ENCODE measurements around the gene GRB14.

DNA sequence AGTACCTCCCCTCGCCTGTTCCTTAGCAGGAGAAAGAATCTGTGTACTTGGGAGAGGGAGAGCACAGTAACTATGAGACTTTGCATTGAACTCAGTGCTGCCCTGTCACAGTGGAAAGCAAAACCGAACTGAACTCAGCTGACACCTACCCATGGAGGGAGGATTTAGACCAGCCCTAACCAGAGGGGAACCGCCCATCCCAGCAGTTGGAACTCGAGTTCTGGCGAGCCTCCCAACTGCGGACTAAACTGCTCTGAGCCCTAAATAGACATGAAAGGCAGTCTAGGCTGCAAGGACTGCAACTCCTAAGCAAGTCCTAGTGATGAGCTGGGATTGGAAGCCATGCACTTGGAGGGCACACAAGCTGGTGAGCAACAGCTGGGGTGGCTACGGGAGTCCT is 110.4 kb downstream of the GRB14 start:
- TF ChIP-seq POLR2A (IDR thresholded peaks at IDR 0.05) (no peak), CTCF (IDR thresholded peaks at IDR 0.05) (no peak), POLR2AphosphoS5 (IDR thresholded peaks at IDR 0.05; ENCODE audit: insufficient read depth in 1 of 2, low read depth in 1 of 2) (no peak)

Data from vagina (tissue), 2 donors.